H9 (cell line): ENCODE measurements around the gene CARMIL3. TPM values are rescaled to one million over a fixed set of nuclear protein-coding genes. Genes with fewer than 3 reads are reported as not detected.
A peak's percentile ranks its signal among the peaks of the same experiment; 100 is the strongest.

Source experiments
- DNase-seq: peaks from one replicate; pipeline ENCODE4 v3.0.0-alpha.2; 2017
- H2AFZ ChIP-seq: one replicate; pipeline ENCODE4 v1.6.1; 2013; ENCODE audit warnings: mild to moderate bottlenecking, low read length, control low read depth, moderate library complexity
- H2AK5ac ChIP-seq: 2 replicates; pipeline ENCODE4 v1.6.1; 2013; ENCODE audit warnings: low read length, control low read depth, mixed read lengths; ENCODE audit not compliant: insufficient read length
- H2BK120ac ChIP-seq: one replicate; pipeline ENCODE4 v1.6.1; 2013; ENCODE audit warnings: low read depth, mild to moderate bottlenecking, low read length, control low read depth, inconsistent platforms; ENCODE audit not compliant: poor library complexity, severe bottlenecking
- H2BK12ac ChIP-seq: 2 replicates; pipeline ENCODE4 v1.6.1; 2013; ENCODE audit warnings: low read length, control low read depth, mixed read lengths, low read depth; ENCODE audit not compliant: insufficient read length
- H2BK15ac ChIP-seq: 2 replicates; pipeline ENCODE4 v1.6.1; 2013; ENCODE audit warnings: low read depth, low read length, control low read depth
- H2BK20ac ChIP-seq: one replicate; pipeline ENCODE4 v1.6.1; 2013; ENCODE audit warnings: low read depth, mild to moderate bottlenecking, low read length, control low read depth, inconsistent platforms; ENCODE audit not compliant: poor library complexity, severe bottlenecking
- H2BK5ac ChIP-seq: 2 replicates; pipeline ENCODE4 v1.6.1; 2013; ENCODE audit warnings: low read length, control low read depth, mixed read lengths; ENCODE audit not compliant: insufficient read length
- H3K14ac ChIP-seq: 2 replicates; pipeline ENCODE4 v1.6.1; 2013; ENCODE audit warnings: low read length, control low read depth; ENCODE audit not compliant: insufficient read depth
- H3K18ac ChIP-seq: 2 replicates; pipeline ENCODE4 v1.6.1; 2013; ENCODE audit warnings: low read depth, mild to moderate bottlenecking, mixed read lengths, low read length, control low read depth; ENCODE audit not compliant: insufficient read length
- H3K23ac ChIP-seq: 2 replicates; pipeline ENCODE4 v1.6.1; 2013; ENCODE audit warnings: low read length, control low read depth, mixed read lengths, low read depth; ENCODE audit not compliant: insufficient read length
- H3K23me2 ChIP-seq: 2 replicates; pipeline ENCODE4 v1.6.1; 2013; ENCODE audit warnings: low read depth, mild to moderate bottlenecking, mixed read lengths, low read length, control low read depth; ENCODE audit not compliant: insufficient read length, poor library complexity, severe bottlenecking
- H3K27ac ChIP-seq: 2 replicates; pipeline ENCODE4 v1.5.1; 2013; ENCODE audit warnings: low read length, control low read depth, mixed read lengths, low read depth; ENCODE audit not compliant: insufficient read length
- H3K27me3 ChIP-seq: 2 replicates; pipeline ENCODE4 v1.6.1; 2013; ENCODE audit warnings: low read length, control low read depth, inconsistent platforms; ENCODE audit not compliant: insufficient read depth
- H3K4ac ChIP-seq: 2 replicates; pipeline ENCODE4 v1.6.1; 2013; ENCODE audit warnings: low read depth, mild to moderate bottlenecking, control low read depth, inconsistent platforms, low read length, moderate library complexity
- H3K4me1 ChIP-seq: 2 replicates; pipeline ENCODE4 v1.6.1; 2013; ENCODE audit warnings: low read length, control low read depth, inconsistent platforms; ENCODE audit not compliant: insufficient read depth
- H3K4me2 ChIP-seq: 2 replicates; pipeline ENCODE4 v1.6.1; 2013; ENCODE audit warnings: low read length, control low read depth, mixed read lengths; ENCODE audit not compliant: insufficient read length, insufficient read depth
- H3K56ac ChIP-seq: 2 replicates; pipeline ENCODE4 v1.6.1; 2013; ENCODE audit warnings: low read depth, mild to moderate bottlenecking, mixed read lengths, low read length, control low read depth; ENCODE audit not compliant: insufficient read length
- H3K79me1 ChIP-seq: 2 replicates; pipeline ENCODE4 v1.6.1; 2013; ENCODE audit warnings: low read depth, mild to moderate bottlenecking, moderate library complexity, low read length, control low read depth, inconsistent platforms; ENCODE audit not compliant: insufficient read depth, poor library complexity, severe bottlenecking
- H3K79me2 ChIP-seq: 2 replicates; pipeline ENCODE4 v1.6.1; 2013; ENCODE audit warnings: low read length, control low read depth, inconsistent platforms; ENCODE audit not compliant: insufficient read depth
- H3K9ac ChIP-seq: 2 replicates; pipeline ENCODE4 v1.6.1; 2013; ENCODE audit warnings: low read length, control low read depth, mixed read lengths; ENCODE audit not compliant: insufficient read length; ENCODE audit errors: extremely low read depth
- H3K9me3 ChIP-seq: one replicate; pipeline ENCODE4 v1.6.1; 2013; ENCODE audit warnings: low read depth, low read length, inconsistent platforms; ENCODE audit not compliant: control insufficient read depth
- H3T11ph ChIP-seq: one replicate; pipeline ENCODE4 v1.6.1; 2013; ENCODE audit warnings: mild to moderate bottlenecking, low read length, control low read depth, inconsistent platforms
- H4K20me1 ChIP-seq: one replicate; pipeline ENCODE4 v1.6.1; 2013; ENCODE audit not compliant: control insufficient read depth, insufficient read length, insufficient read depth
- H4K5ac ChIP-seq: 2 replicates; pipeline ENCODE4 v1.6.1; 2013; ENCODE audit warnings: low read depth, mild to moderate bottlenecking, mixed read lengths, low read length, control low read depth; ENCODE audit not compliant: insufficient read length
- H4K8ac ChIP-seq: replicated peaks from 2 replicates; pipeline ENCODE4 v1.6.1; 2013; ENCODE audit warnings: low read length, control low read depth, mixed read lengths, low read depth; ENCODE audit not compliant: insufficient read length
- H4K91ac ChIP-seq: 2 replicates; pipeline ENCODE4 v1.6.1; 2013; ENCODE audit warnings: low read depth, mild to moderate bottlenecking, moderate library complexity, mixed read lengths, low read length, control low read depth; ENCODE audit not compliant: insufficient read length
- H3K27ac Mint-ChIP-seq, 3 experiments: 2 replicates in 2 of 3; 3 replicates in 1 of 3; pipeline ENCODE4 v1.8.0; 2020 to 2021; ENCODE audit warnings: mixed read lengths in 3 of 3, mild to moderate bottlenecking in 1 of 3, moderate library complexity in 1 of 3
- H3K27me3 Mint-ChIP-seq: 2 replicates; pipeline ENCODE4 v1.8.0; 2021; ENCODE audit warnings: low read depth, mild to moderate bottlenecking, moderate library complexity, mixed read lengths
- H3K36me3 Mint-ChIP-seq, 3 experiments: 2 replicates in 2 of 3; 3 replicates in 1 of 3; pipeline ENCODE4 v1.8.0; 2020 to 2021; ENCODE audit warnings: low read depth in 3 of 3, mixed read lengths in 3 of 3; ENCODE audit not compliant: insufficient read depth in 1 of 3
- H3K4me1 Mint-ChIP-seq, 2 experiments: 2 replicates each; pipeline ENCODE4 v1.8.0; 2020; ENCODE audit warnings: mixed read lengths in 2 of 2
- H3K4me3 Mint-ChIP-seq, 2 experiments: 2 replicates in 1 of 2; 3 replicates in 1 of 2; pipeline ENCODE4 v1.8.0; 2020 to 2021; ENCODE audit warnings: mild to moderate bottlenecking in 2 of 2, mixed read lengths in 2 of 2, moderate library complexity in 1 of 2
- H3K9me3 Mint-ChIP-seq, 2 experiments: 2 replicates in 1 of 2; 3 replicates in 1 of 2; pipeline ENCODE4 v1.8.0; 2020; ENCODE audit warnings: mild to moderate bottlenecking in 2 of 2, mixed read lengths in 2 of 2, moderate library complexity in 1 of 2
- CTCF ChIP-seq: fragments of 200-600 bp; sonication (generic); conservative IDR thresholded peaks from 3 replicates; pipeline ENCODE4 v1.8.0; 2021; ENCODE audit warnings: antibody characterized with exemption, mild to moderate bottlenecking
- WGBS: extraction: QIAGEN DNeasy Blood & Tissue Kit; methylation state at CpG from one replicate; pipeline ENCODE4 v1.1.7; 2013; ENCODE audit warnings: missing lambda C conversion rate, low lambda C conversion rate, mixed read lengths; ENCODE audit not compliant: insufficient read length; ENCODE audit errors: extremely low coverage; 5-methylcytosine and 5-hydroxymethylcytosine counted together
- total RNA-seq: library from RNA; stranded (reverse); gene quantifications from 2 replicates; pipeline ENCODE4 v1.2.1, GENCODE V29; 2021

CARMIL3 gene
- total RNA-seq, 1 experiment from 2014 or later: 5.8 TPM

GRCh38 chr14:24078146-24078545 lies 26.3 kb downstream of the CARMIL3 start:
- H3K27ac ChIP-seq: no peak overlapping the region
- DNase-seq: no peak
- H3K23ac ChIP-seq: no peak overlapping the region
- H2AK5ac ChIP-seq: no peak overlapping the region
- no peaks in the 10 kb centered on the region; a peak in 1 of 7 replicates for H3K36me3 Mint-ChIP-seq
- H2BK20ac ChIP-seq: no peak overlapping the region
- no peak overlapping the region for H3K14ac ChIP-seq
- H4K91ac ChIP-seq: no peak overlapping the region
- H3K27me3 Mint-ChIP-seq: peaks cover 22% of the 10 kb centered on the region
- no peaks in the 10 kb centered on the region for H4K20me1 ChIP-seq
- H3T11ph ChIP-seq: no peak overlapping the region
- no peak overlapping the region for H2BK15ac ChIP-seq
- H3K18ac ChIP-seq: no peak overlapping the region
- no peak overlapping the region for H3K9ac ChIP-seq
- peak overlapping the region in 1 of 3 experiments; percentile 43; a peak in 1 of 7 replicates for H3K27ac Mint-ChIP-seq
- no peaks in the 10 kb centered on the region for H3K9me3 Mint-ChIP-seq
- no peak overlapping the region for H4K5ac ChIP-seq
- H2BK12ac ChIP-seq: no peak overlapping the region
- H3K79me1 ChIP-seq: no peaks in the 10 kb centered on the region
- H2BK5ac ChIP-seq: no peak overlapping the region
- H3K4me2 ChIP-seq: no peak overlapping the region
- H3K4ac ChIP-seq: no peak overlapping the region
- peaks cover 5% of the 10 kb centered on the region; the same call in 1 of the 2 replicates for H3K4me1 ChIP-seq
- no peaks in the 10 kb centered on the region for H3K79me2 ChIP-seq
- H3K4me1 Mint-ChIP-seq: peaks cover 37 to 47% of the 10 kb centered on the region in 2 experiments
- H4K8ac ChIP-seq: no peak overlapping the region
- H3K23me2 ChIP-seq: peaks cover 4% of the 10 kb centered on the region
- TF ChIP-seq CTCF: no peak
- H3K9me3 ChIP-seq: no peaks in the 10 kb centered on the region
- H2BK120ac ChIP-seq: no peak overlapping the region
- no peak overlapping the region for H3K4me3 Mint-ChIP-seq
- no CpG with 5 or more reads among the region's 3 CpGs for WGBS
- no peak overlapping the region for H2AFZ ChIP-seq
- H3K27me3 ChIP-seq: no peaks in the 10 kb centered on the region; the same call in 1 of the 2 replicates
- no peak overlapping the region for H3K56ac ChIP-seq
